Ascending aorta (tissue), 2 donors: ENCODE data around the gene SH3BGR. TPM values are rescaled to one million over a fixed set of nuclear protein-coding genes. Genes with fewer than 3 reads are reported as not detected.

ENCODE experiments used
- DNase-seq, 2 donors: peaks; one replicate each; pipeline ENCODE4 v3.0.0-alpha.2; 2019; ENCODE audit warnings: low spot score in 2 of 2
- H3K27ac ChIP-seq, 2 donors: fragments of 200-600 bp; sonication (generic); one replicate each; pipeline ENCODE4 v1.5.1; 2016 to 2017; ENCODE audit warnings: mild to moderate bottlenecking in 1 of 2
- H3K27me3 ChIP-seq: fragments of 200-600 bp; sonication (generic); one replicate; pipeline ENCODE4 v1.5.1; 2017
- H3K36me3 ChIP-seq, 2 donors: fragments of 200-600 bp; sonication (generic); one replicate each; pipeline ENCODE4 v1.5.1; 2016
- H3K4me1 ChIP-seq, 2 donors: fragments of 200-600 bp; sonication (generic); one replicate each; pipeline ENCODE4 v1.5.1; 2016 to 2017; ENCODE audit warnings: mild to moderate bottlenecking in 1 of 2
- H3K4me3 ChIP-seq, 2 donors: fragments of 200-600 bp; sonication (generic); one replicate each; pipeline ENCODE4 v1.5.1; 2016 to 2017; ENCODE audit warnings: mild to moderate bottlenecking in 1 of 2
- H3K9me3 ChIP-seq, 2 donors: fragments of 200-600 bp; sonication (generic); one replicate each; pipeline ENCODE4 v1.5.1; 2016
- CTCF ChIP-seq, 3 experiments: fragments of 200-600 bp in 2 of 3; fragments of 450-650 bp in 1 of 3; sonication (generic) in 2 of 3; IDR thresholded peaks; one replicate each; pipeline ENCODE4 v1.5.1; 2016 to 2019; ENCODE audit warnings: antibody characterized with exemption in 3 of 3, mild to moderate bottlenecking in 1 of 3, moderate library complexity in 1 of 3
- intact Hi-C: fragments of 100-400 bp; cut with DNase I; formaldehyde crosslinking; loops from one replicate; pipeline ENCODE4 v1.15.1; 2023
- total RNA-seq: library from RNA; depleted of rRNA; stranded (reverse); fragments of >200 nt; gene quantifications from one replicate; pipeline ENCODE4 v1.1.0, GENCODE V29; 2016

Gene SH3BGR
- total RNA-seq, 1 donor from 2014 or later = not detected

- H3K4me1 ChIP-seq = no peaks in the 10 kb centered on the region
- H3K4me3 ChIP-seq = no peak overlapping the region
- no peak overlapping the region for H3K27ac ChIP-seq
- no peaks in the 10 kb centered on the region for H3K9me3 ChIP-seq
- intact Hi-C loops = no loop called here
- no peak for TF ChIP-seq CTCF (IDR thresholded peaks at IDR 0.05)
- no peaks in the 10 kb centered on the region for H3K36me3 ChIP-seq
- DNase-seq = no peak
- H3K27me3 ChIP-seq = no peaks in the 10 kb centered on the region
Measured at GRCh38 chr21:39474611-39475010, 22.8 kb downstream of the SH3BGR start.

GRCh38 chr21:39479164-39479813, 27.5 kb downstream of the SH3BGR start:
- no peaks in the 10 kb centered on the region for H3K36me3 ChIP-seq
- DNase-seq = no peak
- H3K27ac ChIP-seq = no peak overlapping the region
- no peak for TF ChIP-seq CTCF (IDR thresholded peaks at IDR 0.05)
- no peaks in the 10 kb centered on the region for H3K27me3 ChIP-seq
- H3K9me3 ChIP-seq = no peaks in the 10 kb centered on the region
- H3K4me1 ChIP-seq = peaks cover 0 to 2% of the 10 kb centered on the region in 2 donors
- no peak overlapping the region for H3K4me3 ChIP-seq
- intact Hi-C loops = no loop called here

GRCh38 chr21:39479814-39480182, 28.0 kb downstream of the SH3BGR start:
- intact Hi-C loops = no loop called here
- DNase-seq = no peak
- Histone ChIP-seq H3K27ac (no peak overlapping the region), H3K9me3 (no peaks in the 10 kb centered on the region), H3K36me3 (no peaks in the 10 kb centered on the region), H3K27me3 (no peaks in the 10 kb centered on the region), H3K4me1 (peaks cover 0 to 5% of the 10 kb centered on the region in 2 donors), H3K4me3 (no peak overlapping the region)
- TF ChIP-seq CTCF (IDR thresholded peaks at IDR 0.05) = no peak

GRCh38 chr21:39480271-39480670, 28.5 kb downstream of the SH3BGR start:
- no peak for DNase-seq
- no peak overlapping the region for H3K27ac ChIP-seq
- peaks cover 0 to 7% of the 10 kb centered on the region in 2 donors for H3K4me1 ChIP-seq
- H3K4me3 ChIP-seq = no peak overlapping the region
- H3K9me3 ChIP-seq = no peaks in the 10 kb centered on the region
- intact Hi-C loops = no loop called here
- no peaks in the 10 kb centered on the region for H3K36me3 ChIP-seq
- no peak for TF ChIP-seq CTCF (IDR thresholded peaks at IDR 0.05)
- no peaks in the 10 kb centered on the region for H3K27me3 ChIP-seq

- H3K4me1 ChIP-seq = peaks cover 0 to 8% of the 10 kb centered on the region in 2 donors
- no peak for TF ChIP-seq CTCF (IDR thresholded peaks at IDR 0.05)
- intact Hi-C loops = no loop called here
Measured at GRCh38 chr21:39481886-39482285, 30.1 kb downstream of the SH3BGR start.

DNA sequence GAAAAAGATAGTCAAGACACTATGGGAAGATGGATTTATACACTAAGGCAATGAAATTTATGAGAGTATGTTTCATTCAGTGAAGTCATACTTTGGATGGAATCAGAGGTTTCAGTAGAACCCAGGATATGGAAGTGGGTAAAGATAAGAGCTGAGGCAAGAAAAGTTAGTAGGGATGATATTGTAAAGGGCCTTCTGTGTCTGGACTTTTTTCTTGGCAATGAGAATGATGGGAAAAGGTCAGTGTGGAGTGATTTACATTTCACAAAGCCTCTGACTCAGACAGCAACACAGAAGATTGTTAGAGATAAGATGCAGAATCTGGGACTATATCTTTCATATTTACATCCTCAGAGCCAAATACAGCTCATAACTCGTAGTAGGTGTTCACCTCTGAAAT, 32.1 kb downstream of the SH3BGR start:
- intact Hi-C loops = no loop called here
- TF ChIP-seq CTCF (IDR thresholded peaks at IDR 0.05) = no peak
- H3K4me3 ChIP-seq = no peak overlapping the region
- no peaks in the 10 kb centered on the region for H3K27me3 ChIP-seq
- H3K9me3 ChIP-seq = no peaks in the 10 kb centered on the region
- no peaks in the 10 kb centered on the region for H3K36me3 ChIP-seq
- peaks cover 0 to 8% of the 10 kb centered on the region in 2 donors for H3K4me1 ChIP-seq
- no peak overlapping the region for H3K27ac ChIP-seq
- no peak for DNase-seq

More at GRCh38 chr21:39481886-39482285, 30.1 kb downstream of the SH3BGR start:
- Histone ChIP-seq H3K27me3 (no peaks in the 10 kb centered on the region), H3K27ac (no peak overlapping the region), H3K36me3 (no peaks in the 10 kb centered on the region), H3K9me3 (no peaks in the 10 kb centered on the region), H3K4me3 (no peak overlapping the region)
- no peak for DNase-seq
